Activated naive CD4-positive, alpha-beta T cell treated with anti-CD3 and anti-CD28 coated beads, Interleukin-2, amount 50 U/mL, for 72 hours (primary cell): ENCODE data around the gene TTC33. TPM values are rescaled to one million over a fixed set of nuclear protein-coding genes. Genes with fewer than 3 reads are reported as not detected.
"Not testable (repeated sequence)": the region's sequence is repeated elsewhere in the genome, so short reads cannot be mapped to it uniquely, and the experiment has no call there.

Experiments used
- ATAC-seq, 2 donors: fragments of 150-1000 bp; cut with Tn5 transposase; 2 replicates each; pipeline ENCODE4 v1.10.0; 2021; ENCODE audit warnings: mild to moderate bottlenecking in 2 of 2, moderate library complexity in 2 of 2
- DNase-seq, 2 donors: peaks; one replicate each; pipeline ENCODE4 v3.0.0; 2021 to 2022; ENCODE audit warnings: low spot score in 2 of 2
- H3K27ac Mint-ChIP-seq, 2 donors: one replicate each; pipeline ENCODE4 v1.8.0; 2022; ENCODE audit warnings: mild to moderate bottlenecking in 2 of 2, mixed read lengths in 2 of 2
- H3K36me3 Mint-ChIP-seq, 2 donors: one replicate each; pipeline ENCODE4 v1.8.0; 2022; ENCODE audit warnings: mixed read lengths in 2 of 2
- H3K9me3 Mint-ChIP-seq, 2 donors: one replicate each; pipeline ENCODE4 v1.8.0; 2022; ENCODE audit warnings: mixed read lengths in 2 of 2
- total RNA-seq, 2 donors: library from RNA; stranded (reverse); gene quantifications; one replicate each; pipeline ENCODE4 v1.2.3, GENCODE V29; 2022

Gene TTC33
- total RNA-seq, 2 donors from 2014 or later: 22.2 to 22.5 TPM

DNA sequence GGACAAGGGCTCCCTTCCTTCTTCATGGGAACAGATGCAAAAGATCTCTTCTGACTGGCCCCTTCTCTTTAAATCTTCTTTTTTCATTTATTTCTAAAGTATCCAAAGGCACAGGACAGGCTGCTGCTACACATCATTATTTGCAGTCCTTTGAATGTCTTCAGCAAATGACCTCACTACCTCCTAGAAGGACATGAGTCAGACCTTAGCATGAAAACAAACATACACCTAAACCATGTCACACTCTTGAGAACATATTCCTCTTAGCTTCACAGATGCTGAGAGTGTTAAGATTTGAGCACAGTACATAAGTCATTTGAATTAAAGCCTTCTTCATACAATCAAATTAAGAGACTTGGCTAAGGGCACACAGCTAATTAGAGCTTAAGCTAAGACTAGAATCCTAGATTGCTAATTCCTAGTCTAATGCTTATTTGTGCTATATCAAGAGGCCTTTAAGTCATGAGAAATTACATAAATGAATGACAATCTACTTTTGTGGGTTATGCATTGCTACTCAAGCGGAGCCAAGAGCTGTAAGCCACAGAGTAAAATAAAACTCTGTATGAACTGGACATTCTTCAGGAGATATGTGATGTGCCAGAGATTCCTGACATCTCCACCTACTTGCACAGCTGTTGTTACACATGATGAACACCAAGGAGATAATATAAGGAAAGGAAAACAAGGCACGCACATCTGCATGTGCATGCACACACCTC lies 185.2 kb downstream of the TTC33 start:
- Mint-ChIP-seq H3K27ac (no peak overlapping the region), H3K9me3 (peaks cover 0 to 15% of the 10 kb centered on the region in 2 donors), H3K36me3 (peaks cover 4 to 17% of the 10 kb centered on the region in 2 donors)
- ATAC-seq (peak; percentile 74 to 83), DNase-seq (no peak)

- DNase-seq (no peak), ATAC-seq (no peak)
- Mint-ChIP-seq H3K36me3 (peaks cover 4 to 19% of the 10 kb centered on the region in 2 donors), H3K27ac (no peak overlapping the region), H3K9me3 (peaks cover 0 to 15% of the 10 kb centered on the region in 2 donors)
Measured at GRCh38 chr5:40569546-40570270, 186.1 kb downstream of the TTC33 start.

DNA sequence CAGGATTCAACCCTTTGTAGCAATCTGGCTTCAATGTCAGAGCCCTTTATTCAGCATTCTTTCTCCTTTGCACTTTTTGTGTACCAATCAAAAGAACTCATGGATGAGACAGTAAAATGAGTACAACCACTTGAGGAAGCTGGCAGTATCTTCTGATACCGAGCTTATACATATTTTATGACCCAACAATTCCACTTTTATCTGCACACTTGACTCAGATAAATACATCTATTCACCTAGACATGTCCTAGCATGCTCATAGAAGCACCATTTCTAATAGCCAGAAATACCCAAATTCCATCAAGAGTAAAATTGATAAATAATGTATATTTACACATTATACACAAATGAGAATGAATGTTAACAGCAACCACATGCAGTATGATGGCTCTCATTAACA lies 187.2 kb downstream of the TTC33 start:
- DNase-seq (no peak), ATAC-seq (no peak)
- H3K36me3 Mint-ChIP-seq: peaks cover 7 to 28% of the 10 kb centered on the region in 2 donors
- peaks cover 0 to 22% of the 10 kb centered on the region in 2 donors for H3K9me3 Mint-ChIP-seq
- H3K27ac Mint-ChIP-seq: no peak overlapping the region

DNA sequence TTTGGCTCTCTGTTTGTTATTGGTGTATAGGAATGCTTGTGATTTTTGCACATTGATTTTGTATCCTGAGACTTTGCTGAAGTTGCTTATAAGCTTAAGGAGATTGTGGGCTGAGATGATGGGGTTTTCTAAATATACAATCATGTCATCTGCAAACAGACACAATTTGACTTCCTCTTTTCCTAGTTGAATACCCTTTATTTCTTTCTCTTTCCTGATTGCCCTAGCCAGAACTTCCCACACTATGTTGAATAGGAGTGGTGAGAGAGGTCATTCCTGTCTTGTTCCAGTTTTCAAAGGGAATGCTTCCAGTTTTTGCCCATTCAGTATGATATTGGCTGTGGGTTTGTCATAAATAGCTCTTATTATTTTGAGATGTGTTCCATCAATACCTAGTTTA lies 192.6 kb downstream of the TTC33 start:
- not testable (repeated sequence) for DNase-seq, ATAC-seq, H3K27ac Mint-ChIP-seq
- H3K36me3 Mint-ChIP-seq: peaks cover 16 to 54% of the 10 kb centered on the region in 2 donors
- peaks cover 6 to 29% of the 10 kb centered on the region in 2 donors for H3K9me3 Mint-ChIP-seq

DNA sequence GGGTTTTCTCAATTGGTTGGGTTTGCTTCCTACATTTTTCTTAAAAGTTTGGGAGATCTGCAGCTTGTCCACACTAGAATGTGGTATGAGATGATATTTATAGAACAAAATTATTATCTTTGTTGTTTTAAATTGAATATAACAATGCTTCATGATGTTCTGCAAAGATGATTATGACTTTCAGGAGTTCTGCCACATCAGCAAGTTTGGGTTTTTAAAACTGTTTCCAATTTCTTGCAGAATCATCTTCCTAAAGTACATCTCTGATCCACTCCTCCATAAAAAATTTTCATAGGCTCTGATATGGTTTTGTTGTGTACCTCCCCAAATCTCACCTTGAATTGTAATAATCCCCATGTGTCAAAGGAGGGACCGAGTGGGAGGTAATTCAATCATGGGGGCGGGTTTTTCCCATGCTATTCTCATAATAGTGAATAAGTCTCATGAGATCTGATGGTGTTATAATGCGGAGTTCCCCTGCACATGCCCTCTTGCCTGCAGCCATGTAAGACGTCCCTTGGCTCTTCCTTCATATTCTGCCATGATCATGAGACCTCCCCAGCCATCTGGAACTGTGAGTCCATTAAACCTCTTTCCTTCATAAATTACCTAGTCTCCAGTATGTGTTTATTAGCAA lies 195.2 kb downstream of the TTC33 start:
- H3K36me3 Mint-ChIP-seq: peaks cover 12 to 43% of the 10 kb centered on the region in 2 donors
- no peak overlapping the region for H3K27ac Mint-ChIP-seq
- ATAC-seq: no peak
- H3K9me3 Mint-ChIP-seq: peaks cover 6 to 22% of the 10 kb centered on the region in 2 donors
- no peak for DNase-seq

GRCh38 chr5:40559306-40559705 lies 196.5 kb downstream of the TTC33 start:
- H3K36me3 Mint-ChIP-seq: peaks cover 12 to 39% of the 10 kb centered on the region in 2 donors
- H3K27ac Mint-ChIP-seq: no peak overlapping the region
- ATAC-seq (no peak), DNase-seq (no peak)
- peaks cover 6 to 20% of the 10 kb centered on the region in 2 donors for H3K9me3 Mint-ChIP-seq

- H3K27ac Mint-ChIP-seq: no peak overlapping the region
- ATAC-seq (no peak), DNase-seq (no peak)
- peaks cover 5 to 22% of the 10 kb centered on the region in 2 donors for H3K36me3 Mint-ChIP-seq
- H3K9me3 Mint-ChIP-seq: peaks cover 6 to 11% of the 10 kb centered on the region in 2 donors
Measured at GRCh38 chr5:40557501-40557900, 198.3 kb downstream of the TTC33 start.

- H3K36me3 Mint-ChIP-seq: peaks cover 5 to 21% of the 10 kb centered on the region in 2 donors
- DNase-seq: no peak
- H3K27ac Mint-ChIP-seq: no peak overlapping the region
- peaks cover 6 to 11% of the 10 kb centered on the region in 2 donors for H3K9me3 Mint-ChIP-seq
- no peak for ATAC-seq
Measured at GRCh38 chr5:40556811-40557210, 198.9 kb downstream of the TTC33 start.

DNA sequence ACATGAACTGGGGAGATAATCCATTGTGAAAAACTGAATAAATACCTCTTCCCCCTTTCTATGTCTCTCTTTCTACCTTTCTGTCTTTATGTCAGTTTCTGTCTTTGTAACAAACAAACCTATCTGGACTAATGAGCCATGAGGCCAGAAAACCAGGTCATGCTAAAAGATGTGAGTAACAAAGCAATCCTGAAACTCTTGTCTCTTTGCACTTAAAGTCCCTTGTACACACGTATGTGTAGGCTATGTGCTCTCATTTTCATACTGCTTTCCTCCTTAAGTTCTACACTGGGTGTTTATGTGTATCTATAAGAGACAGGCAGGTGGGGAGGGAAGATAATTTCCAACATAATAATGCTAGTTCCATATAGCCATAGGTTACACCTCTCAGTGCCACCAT lies 199.9 kb downstream of the TTC33 start:
- H3K9me3 Mint-ChIP-seq: peaks cover 4% of the 10 kb centered on the region in 2 donors
- peaks cover 3 to 12% of the 10 kb centered on the region in 2 donors for H3K36me3 Mint-ChIP-seq
- DNase-seq (no peak), ATAC-seq (peak in 1 of 2 donors; percentile 52)
- H3K27ac Mint-ChIP-seq: no peak overlapping the region

- peaks cover 0 to 10% of the 10 kb centered on the region in 2 donors for H3K36me3 Mint-ChIP-seq
- no peak for DNase-seq
- ATAC-seq: no peak
- H3K27ac Mint-ChIP-seq: no peak overlapping the region
- H3K9me3 Mint-ChIP-seq: no peaks in the 10 kb centered on the region
Measured at GRCh38 chr5:40554813-40555212, 200.9 kb downstream of the TTC33 start.

GRCh38 chr5:40554054-40554453 lies 201.7 kb downstream of the TTC33 start:
- Mint-ChIP-seq H3K9me3 (no peaks in the 10 kb centered on the region), H3K27ac (no peak overlapping the region), H3K36me3 (peaks cover 0 to 8% of the 10 kb centered on the region in 2 donors)
- ATAC-seq (no peak), DNase-seq (no peak)

DNA sequence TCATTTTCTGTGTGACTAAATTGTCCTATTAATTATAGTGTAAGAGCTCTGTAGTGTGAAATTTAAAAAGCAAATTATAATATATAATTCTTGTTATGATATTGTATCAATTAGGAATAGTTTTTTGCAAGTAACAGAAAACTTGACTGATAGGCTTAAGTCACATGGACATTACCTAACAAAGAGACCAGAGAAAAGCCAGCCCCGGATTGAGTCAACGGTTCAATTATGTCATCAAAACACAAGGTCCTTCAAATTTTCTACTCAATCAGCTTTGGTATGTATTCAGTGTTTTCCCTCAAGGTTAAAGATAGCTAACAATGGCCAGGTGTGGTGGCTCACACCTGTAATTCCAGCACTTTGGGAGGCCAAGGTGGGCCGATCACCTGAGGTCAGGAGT lies 202.8 kb downstream of the TTC33 start:
- Mint-ChIP-seq H3K27ac (no peak overlapping the region), H3K36me3 (peaks cover 0 to 8% of the 10 kb centered on the region in 2 donors), H3K9me3 (no peaks in the 10 kb centered on the region)
- no peak for DNase-seq
- ATAC-seq: no peak

GRCh38 chr5:40551496-40552491 lies 204.0 kb downstream of the TTC33 start:
- peaks cover 0 to 8% of the 10 kb centered on the region in 2 donors for H3K36me3 Mint-ChIP-seq
- no peaks in the 10 kb centered on the region for H3K9me3 Mint-ChIP-seq
- DNase-seq (no peak), ATAC-seq (peak in 1 of 2 donors; percentile 63)
- no peak overlapping the region for H3K27ac Mint-ChIP-seq

DNA sequence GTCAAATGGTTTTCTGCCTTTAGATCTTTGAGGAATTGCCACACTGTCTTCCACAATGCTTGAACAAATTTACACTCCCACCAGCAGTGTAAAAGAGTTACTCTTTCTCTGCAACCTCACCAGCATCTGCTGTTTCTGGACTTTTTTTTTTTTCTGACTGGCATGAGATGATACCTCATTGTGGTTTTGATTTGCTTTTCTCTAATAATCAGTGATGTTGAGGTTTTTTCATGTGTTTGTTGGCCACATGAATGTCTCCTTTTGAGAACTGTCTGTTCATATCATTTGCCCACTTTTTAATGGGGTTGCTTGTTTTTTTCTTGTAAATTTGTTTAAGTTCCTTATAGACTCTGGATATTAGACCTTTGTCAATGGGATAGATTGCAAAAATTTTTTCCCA lies 205.3 kb downstream of the TTC33 start:
- DNase-seq (no peak), ATAC-seq (no peak)
- Mint-ChIP-seq H3K27ac (no peak overlapping the region), H3K9me3 (no peaks in the 10 kb centered on the region), H3K36me3 (peaks cover 0 to 8% of the 10 kb centered on the region in 2 donors)

GRCh38 chr5:40549616-40550015 lies 206.1 kb downstream of the TTC33 start:
- Mint-ChIP-seq H3K36me3 (peaks cover 0 to 8% of the 10 kb centered on the region in 2 donors), H3K9me3 (no peaks in the 10 kb centered on the region), H3K27ac (no peak overlapping the region)
- no peak for ATAC-seq
- no peak for DNase-seq

- H3K27ac Mint-ChIP-seq: no peak overlapping the region
- DNase-seq: no peak
- H3K36me3 Mint-ChIP-seq: peaks cover 0 to 8% of the 10 kb centered on the region in 2 donors
- no peaks in the 10 kb centered on the region for H3K9me3 Mint-ChIP-seq
- ATAC-seq: no peak
Measured at GRCh38 chr5:40547994-40548575, 207.7 kb downstream of the TTC33 start.
